SHP77 treated with DMSO at 0.1 percent for 48 hours (cell line): ENCODE results near the gene RMC1.
"Not testable (repeated sequence)": the region's sequence is repeated elsewhere in the genome, so short reads cannot be mapped to it uniquely, and the experiment has no call there.

Experiments used
- DNase-seq: peaks from one replicate; lab custom pipeline; 2025; lab: John Stamatoyannopoulos, UW

RMC1 gene

DNA sequence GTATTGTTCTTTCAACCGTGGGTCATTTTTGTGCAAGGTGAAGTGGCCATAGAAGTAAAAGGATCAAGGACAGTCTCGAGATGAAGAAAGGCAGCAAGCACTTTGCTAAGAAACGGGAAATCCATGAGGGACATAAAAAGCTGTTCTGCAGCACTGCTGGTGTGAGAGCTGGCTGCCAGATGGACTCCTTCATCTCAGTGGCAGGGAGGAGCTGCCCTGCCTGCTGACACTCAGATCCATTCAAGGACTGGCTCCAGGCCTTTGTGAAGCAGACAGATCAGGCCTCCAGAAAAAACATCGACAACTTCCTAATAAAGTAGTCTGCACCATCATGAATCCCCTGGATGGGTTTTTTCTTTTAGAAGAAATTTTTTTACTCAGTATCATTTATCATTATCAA, 29.5 kb downstream of the RMC1 start:
- no peak for DNase-seq

- DNase-seq: no peak
Observed at GRCh38 chr18:23534276-23534675, 31.0 kb downstream of the RMC1 start.

DNA sequence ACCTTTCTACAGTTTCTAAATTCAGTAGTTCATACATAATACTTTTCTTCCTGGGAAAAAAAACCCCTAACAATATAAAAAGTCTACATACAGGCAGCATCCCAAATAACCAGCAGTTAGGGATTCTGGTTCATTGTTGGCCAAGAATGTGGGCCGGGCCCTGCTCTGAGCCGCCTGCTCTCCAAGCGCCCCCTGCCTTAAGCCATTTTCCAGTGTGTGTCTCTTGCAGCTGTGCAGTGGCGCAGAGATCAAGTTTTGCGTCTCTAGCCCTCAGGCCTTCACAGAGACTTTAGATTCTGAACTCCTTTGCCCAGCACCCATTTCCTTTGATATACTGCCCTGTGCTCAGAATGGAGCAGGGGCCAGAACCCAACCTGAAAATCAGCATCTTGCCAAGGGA, 32.9 kb downstream of the RMC1 start:
- no peak for DNase-seq

- no peak for DNase-seq
Observed at GRCh38 chr18:23537274-23537673, 34.0 kb downstream of the RMC1 start.

GRCh38 chr18:23538001-23538400, 34.7 kb downstream of the RMC1 start:
- DNase-seq: no peak

DNA sequence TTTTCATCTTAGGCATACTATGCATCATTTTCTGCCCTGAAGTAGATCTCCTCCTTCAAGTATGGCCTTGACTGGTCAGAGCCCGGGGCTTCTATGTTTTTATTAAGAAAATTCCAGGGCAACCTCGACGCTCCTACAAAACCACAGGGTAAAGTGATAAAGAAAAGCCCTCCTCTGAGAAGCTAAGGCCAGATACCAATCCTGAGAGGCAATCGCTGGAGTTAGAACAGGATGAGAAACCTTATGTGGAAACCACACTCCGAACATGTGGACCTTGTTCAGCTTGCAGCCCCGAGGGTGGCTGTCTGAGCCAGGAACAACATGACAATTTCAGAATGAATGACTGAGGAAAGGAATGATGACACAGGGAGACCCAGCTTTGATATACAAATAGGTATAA, 35.6 kb downstream of the RMC1 start:
- DNase-seq: no peak

GRCh38 chr18:23539296-23539695, 36.0 kb downstream of the RMC1 start:
- no peak for DNase-seq

DNA sequence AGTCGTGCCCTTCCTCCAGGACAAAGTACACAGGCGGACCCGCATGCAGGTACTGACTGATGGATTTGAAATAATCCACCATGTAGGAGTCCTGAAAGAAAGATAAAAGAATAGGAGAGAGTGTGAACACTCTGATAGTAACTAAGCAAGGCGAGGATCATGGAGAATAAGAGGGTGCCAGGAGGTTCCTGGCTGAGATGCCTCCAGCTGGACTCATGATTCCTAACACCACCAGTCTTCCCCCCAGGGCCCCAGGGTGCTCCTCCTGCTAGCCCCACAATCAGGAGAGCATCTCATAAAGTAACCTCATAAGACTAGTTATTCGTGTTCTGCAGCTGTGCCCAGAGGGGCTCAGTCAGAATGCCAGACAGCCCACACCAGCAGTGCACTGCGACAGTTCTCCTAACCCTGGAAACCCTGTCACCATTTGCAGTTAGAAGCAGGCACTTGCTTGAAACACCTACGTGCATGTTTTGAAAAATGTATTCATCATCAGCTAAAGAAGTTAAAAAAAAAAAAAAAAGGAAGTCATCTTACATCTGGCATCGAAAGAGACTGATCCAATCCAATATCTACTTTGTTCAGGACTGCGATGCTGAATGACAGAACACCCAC, 36.7 kb downstream of the RMC1 start:
- DNase-seq: no peak

GRCh38 chr18:23540867-23541266, 37.6 kb downstream of the RMC1 start:
- DNase-seq: no peak

GRCh38 chr18:23541349-23542093, 38.2 kb downstream of the RMC1 start:
- DNase-seq: no peak

DNA sequence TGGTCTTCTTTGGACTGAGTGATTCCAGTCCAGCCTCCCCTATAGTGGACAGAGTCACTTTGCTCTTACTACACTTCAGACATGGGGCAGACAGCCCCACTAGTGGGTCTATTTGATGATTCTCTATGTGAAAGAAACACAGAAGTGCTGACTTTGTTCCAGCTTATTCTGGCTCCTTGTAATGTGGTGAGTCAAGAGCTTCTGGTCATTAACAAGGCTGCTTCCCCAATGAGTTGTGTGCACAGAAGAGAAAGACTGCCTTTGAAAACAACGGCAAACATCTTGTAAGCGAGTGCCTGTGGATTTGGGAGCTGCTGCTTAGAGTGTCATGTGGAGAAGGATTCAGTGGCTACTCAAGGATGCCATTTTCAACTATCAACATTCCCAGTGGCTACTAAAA, 39.1 kb downstream of the RMC1 start:
- no peak for DNase-seq

DNA sequence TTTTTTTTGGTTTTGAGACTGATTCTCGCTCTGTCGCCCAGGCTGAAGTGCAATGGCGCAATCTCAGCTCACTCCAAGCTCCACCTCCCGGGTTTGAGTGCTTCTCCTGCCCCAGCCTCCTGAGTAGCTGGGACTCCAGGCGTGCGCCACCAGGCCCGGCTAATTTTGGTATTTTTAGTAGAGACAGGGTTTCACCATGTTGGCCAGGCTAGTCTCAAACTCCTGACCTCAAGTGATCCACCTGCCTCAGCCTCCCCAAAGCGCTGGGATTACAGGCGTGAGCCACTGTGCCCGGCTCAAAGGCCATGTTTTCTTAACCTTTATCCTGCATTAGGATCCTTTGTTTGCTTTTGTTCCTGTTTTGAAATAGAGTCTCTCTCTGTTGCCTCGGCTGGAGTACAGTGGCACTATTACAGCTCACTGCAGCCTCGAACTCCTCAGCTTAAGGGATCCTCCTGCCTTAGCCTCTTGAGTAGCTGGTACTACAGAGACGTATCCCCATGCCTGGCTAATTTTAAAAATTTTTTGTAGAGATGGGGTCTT, 42.0 kb downstream of the RMC1 start:
- no peak for DNase-seq

DNA sequence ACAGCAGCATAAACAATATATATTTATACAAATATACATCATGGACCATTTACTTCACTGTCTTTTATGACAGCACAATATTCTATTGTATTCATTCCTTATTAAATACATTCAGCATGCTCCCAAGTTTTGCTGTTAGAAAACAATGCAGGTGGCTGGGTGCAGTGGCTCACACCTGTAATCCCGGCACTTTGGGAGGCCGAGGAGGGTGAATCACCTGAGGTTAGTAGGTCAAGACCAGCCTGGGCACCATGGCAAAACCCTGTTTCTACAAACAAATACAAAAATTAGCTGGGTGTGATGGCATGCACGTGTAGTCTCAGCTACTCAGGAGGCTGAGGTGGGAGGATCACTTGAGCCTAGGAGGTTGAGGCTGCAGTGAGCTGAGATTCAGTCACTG, 44.0 kb downstream of the RMC1 start:
- DNase-seq: no peak

GRCh38 chr18:23547846-23548245, 44.5 kb downstream of the RMC1 start:
- DNase-seq: no peak

DNA sequence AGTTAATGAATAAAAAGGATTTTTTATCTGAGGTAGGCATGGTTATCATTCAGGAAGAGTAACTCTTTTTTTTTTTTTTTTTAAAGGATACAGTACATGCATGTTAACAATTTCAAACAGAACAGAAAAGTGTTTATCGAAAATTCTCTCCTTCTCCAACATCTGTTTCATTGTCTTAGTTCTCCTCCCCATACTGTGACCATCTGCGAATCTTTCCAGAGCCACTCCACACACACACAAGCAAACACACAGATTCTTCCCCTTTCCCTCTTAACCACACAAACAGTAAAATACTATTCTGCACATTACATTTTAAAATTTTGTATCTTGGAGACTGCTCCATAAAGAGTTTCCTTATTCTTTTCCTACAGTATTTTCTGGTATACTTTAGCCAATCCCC, 45.0 kb downstream of the RMC1 start:
- no peak for DNase-seq

GRCh38 chr18:23548719-23549118, 45.4 kb downstream of the RMC1 start:
- no peak for DNase-seq

- DNase-seq: no peak
Observed at GRCh38 chr18:23550898-23551297, 47.6 kb downstream of the RMC1 start.

- no peak for DNase-seq
Observed at GRCh38 chr18:23551978-23552377, 48.7 kb downstream of the RMC1 start.

DNA sequence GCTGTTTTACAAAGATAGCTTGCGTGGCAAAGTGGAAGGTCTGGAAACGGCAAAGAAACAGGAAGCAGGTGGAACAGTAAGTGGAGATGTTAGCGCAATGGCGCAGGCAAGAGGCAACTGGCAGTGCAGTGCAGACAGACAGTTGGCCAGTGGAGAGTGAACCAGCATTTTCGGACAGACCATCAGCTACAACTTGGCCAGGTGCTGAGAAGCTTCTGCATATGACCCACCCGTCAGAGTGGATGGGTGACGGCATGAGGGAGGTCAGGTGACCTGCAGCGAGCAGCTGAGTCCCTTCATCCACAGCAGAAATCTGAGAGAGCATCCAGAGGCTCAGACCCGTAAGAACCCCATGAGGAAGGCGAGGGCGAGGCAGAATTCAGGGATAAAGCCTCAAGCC, 49.2 kb downstream of the RMC1 start:
- no peak for DNase-seq

DNA sequence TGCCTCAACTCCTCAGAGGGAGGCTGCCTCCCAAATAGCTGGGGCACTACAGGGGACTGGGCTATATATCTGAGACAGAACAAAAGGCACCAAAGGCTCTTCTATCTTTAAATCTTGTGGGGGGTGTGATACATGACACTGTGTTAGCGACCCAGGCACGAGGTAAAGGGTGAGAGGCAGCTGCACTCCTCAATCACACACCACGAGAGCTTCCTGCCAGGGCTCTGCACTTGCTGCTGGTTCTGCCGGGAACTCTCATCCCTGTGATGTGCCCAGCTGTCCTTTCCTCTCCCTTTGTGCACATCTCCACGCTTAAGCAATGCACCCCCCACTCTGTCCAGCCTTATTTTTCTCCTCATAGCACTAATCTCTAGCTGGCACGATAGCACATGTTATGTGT, 50.6 kb downstream of the RMC1 start:
- no peak for DNase-seq

GRCh38 chr18:23556145-23556780, 53.0 kb downstream of the RMC1 start:
- no peak for DNase-seq

DNA sequence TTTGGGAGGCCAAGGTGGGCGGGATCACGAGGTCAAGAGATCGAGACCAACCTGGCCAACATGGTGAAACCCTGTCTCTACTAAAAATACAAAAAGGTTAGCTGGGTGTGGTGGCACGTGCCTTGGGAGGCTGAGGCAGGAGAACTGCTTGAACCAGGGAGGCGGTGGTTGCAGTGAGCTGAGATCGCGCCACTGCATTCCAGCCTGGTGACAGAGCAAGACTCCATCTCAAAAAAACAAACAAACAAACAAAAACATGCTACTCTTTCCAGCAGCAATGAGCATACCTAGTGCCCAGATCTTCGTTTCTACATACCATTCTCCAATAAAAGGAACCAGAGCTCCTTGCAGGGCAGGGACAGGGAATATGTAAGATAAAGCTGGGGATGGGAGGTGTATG, 54.2 kb downstream of the RMC1 start:
- DNase-seq: not testable (repeated sequence)

GRCh38 chr18:23560186-23560585, 56.9 kb downstream of the RMC1 start:
- no peak for DNase-seq
